Endometrial microvascular endothelial cells (primary cell): ENCODE data around the gene DFFA. TPM values are rescaled to one million over a fixed set of nuclear protein-coding genes. Genes with fewer than 3 reads are reported as not detected.
"Not testable (repeated sequence)": the region's sequence is repeated elsewhere in the genome, so short reads cannot be mapped to it uniquely, and the experiment has no call there.

ENCODE experiments used
- in situ Hi-C: cut with HindIII; loops from 2 replicates; pipeline ENCODE4 v1.10.0; 2017; ENCODE audit warnings: low sequenced_read_pairs, low pct_unique_long_range_greater_than_20kb; ENCODE audit errors: inconsistent ontology term
- total RNA-seq: library from RNA; depleted of rRNA; stranded (reverse); fragments of >200 nt; gene quantifications from one replicate; pipeline ENCODE4 v1.2.3, GENCODE V29; 2015; ENCODE audit errors: inconsistent ontology term

DFFA gene
- total RNA-seq, 1 donor from 2014 or later = 52.5 TPM

DNA sequence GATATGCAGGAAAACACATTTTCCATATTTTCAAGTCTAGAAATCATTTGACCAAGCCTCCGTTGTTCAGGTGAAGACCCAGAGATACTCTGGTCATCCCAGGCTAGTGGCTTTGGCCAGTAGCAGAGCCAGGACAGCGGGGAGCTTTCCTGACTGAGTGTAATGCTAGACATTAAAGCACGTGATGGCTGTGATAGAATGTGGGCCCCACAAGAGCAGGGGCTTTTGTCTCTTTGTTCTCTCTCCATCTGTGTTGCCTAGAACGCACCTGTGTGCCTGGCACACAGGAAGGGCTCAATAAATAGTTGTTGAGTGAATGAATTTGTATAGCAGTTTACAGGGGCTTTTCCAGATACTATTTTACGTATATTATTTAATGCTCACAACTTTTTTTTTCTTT lies 31.5 kb downstream of the DFFA start:
- in situ Hi-C loops = no loop called here

DNA sequence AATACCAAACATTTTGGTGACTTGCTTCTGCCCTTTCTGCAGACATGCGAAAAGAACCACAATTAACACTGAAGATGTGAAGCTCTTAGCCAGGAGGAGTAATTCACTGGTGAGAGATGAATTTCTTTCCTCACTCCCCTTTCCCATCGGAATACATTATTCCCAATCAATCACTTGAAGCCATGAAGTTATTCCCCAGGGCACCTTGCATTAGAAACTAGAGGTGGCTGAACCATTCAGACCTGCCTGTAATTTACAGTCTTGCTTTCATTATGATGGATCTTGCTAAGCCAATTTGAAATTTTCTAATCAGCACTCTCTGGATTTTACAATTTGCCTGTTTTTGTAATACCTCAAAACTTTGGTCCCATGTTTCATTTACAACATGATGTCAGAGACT lies 32.0 kb downstream of the DFFA start:
- in situ Hi-C loops = no loop called here

DNA sequence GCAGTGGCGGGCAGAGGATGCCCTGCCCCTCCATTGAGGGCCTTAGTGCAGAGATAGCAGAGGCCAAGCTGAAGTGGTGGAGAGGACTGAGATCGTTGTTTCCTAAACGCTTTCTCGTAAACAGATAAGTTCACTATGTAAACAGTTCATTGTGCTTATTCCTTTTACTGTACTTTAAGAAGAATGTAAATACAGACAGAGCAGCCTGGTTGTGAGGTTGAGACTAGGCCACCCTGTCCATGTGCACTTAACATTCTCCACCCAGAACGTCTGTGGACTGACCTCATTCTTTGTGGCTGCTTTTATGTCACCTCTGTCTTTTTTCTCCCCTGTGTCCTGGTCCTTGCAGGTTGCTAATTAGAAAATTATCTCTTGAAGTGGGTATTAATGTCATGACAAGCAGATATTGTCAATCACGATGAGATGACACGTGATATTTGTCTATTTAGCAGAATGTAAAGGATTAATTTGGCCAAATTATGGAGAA lies 33.6 kb downstream of the DFFA start:
- in situ Hi-C loops = no loop called here

DNA sequence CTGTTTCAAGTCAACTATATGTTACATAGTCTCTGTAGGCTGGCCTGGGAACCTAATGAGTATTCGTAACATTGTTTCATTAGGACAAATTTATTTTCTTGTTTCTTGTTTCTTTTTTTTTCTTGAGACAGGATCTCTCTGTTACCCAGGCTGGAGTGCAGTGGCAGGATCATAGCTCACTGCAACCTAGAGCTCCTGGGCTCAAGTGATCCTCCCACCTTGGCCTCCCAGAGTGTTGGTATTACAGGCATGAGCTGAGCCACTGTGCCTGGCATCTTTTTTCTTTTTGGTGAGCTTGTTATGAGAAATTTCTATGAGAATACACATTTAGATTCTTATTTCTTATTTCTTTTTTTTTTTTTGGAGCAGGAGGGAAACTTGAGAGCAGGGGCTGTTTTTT lies 35.3 kb downstream of the DFFA start:
- in situ Hi-C loops = no loop called here

DNA sequence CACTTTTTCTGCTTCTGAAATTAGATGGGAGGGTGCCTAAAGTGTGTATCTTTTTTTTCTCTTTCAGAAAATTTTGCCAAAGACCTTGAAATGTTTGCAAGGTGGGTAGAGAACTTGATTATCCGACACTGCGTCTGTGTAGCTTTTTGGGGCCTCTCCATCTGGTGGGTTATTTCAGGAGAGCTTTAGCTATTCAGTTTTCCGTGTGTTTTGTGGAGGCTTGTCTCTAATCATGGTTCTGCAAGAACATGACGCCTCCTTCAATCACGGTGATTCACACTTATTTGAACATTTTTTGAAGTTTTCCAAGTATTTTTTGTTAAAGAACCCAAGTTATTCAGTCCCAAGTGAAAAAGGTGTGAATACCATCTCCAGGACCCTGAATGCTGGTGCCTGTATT lies 37.7 kb downstream of the DFFA start:
- in situ Hi-C loops = no loop called here

DNA sequence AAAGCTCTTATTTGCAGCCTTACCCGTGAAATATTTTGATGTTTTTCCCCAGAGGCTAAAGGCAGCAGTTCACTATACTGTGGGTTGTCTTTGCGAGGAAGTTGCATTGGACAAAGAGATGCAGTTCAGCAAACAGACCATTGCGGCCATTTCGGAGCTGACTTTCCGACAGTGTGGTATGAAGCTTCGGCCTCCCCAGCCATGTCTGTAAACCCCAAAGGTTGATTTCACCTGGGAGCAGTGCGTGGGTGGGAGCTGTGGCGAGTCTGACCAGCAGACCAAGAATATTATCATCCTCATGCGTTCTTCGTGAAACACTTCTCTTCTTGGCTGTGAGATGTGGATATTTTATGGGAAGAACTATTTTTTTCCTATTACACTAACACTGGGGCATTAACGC lies 38.5 kb downstream of the DFFA start:
- in situ Hi-C loops = no loop called here

DNA sequence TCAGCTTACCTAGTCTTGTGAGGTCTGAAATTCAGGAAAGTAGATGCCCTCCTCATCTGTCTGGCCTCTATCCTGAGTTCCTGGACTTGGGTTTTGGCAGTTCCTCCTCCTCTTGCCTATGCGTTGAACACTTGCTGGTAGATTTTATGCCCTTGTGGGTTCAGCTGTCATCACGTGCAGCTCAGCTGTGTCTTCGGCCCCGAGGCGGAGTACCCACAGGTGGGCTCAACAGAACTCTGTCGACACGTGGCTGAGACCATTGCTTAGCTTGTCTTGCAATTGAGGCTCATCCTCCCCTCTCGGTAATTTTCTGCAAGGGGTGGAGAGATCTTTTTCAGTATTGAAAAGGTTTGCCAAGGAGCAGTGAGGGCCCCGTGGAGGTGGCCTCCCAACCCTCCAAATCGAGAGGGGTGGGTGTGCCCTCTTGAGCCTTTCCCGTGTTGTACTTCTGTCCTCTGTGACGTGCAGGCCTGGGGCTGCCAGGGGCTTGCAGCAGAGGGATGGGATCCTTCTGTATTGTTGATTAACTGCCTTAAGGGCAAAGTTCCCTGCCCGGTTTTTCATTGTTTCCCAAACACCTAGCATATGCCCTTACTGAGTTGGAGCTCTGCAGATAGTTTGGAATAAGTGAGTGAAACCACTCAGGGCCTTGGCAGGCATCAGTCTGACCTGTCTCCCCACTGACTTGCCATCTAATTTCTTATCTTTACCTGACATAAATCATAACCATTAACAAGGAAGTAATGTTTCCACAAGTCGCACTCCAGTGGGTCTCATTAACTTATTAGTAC lies 39.2 kb downstream of the DFFA start:
- in situ Hi-C loops = no loop called here

DNA sequence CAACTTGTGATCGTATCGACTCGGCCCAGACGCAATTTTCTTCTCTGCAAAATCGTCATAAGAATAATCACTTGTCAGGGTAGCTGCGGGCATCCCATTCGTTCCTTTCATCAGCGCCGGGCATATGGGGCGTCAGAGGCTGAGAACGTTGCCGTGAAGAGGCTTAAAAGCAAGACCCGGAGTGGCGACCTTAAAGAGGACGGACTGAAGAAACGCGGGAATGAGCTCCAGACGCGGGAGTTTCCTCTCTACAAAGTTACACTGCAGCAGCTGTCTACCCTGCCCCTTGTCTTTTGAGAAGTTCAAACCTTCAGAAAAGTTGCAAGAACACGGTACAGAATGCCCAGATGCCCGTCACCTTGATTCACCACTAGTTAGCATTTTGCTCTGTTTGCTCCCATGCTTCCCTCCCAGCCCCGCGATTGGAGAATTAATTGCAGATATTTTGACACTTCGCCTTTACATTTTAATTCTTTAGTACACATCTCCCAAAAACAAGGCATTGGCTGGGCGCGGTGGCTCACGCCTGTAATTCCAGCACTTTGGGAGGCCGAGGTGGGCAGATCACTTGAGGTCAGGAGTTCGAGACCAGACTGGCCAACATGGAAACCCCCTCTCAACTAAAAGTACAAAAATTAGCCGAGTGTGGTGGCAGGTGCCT lies 41.1 kb downstream of the DFFA start:
- in situ Hi-C loops = no loop called here

DNA sequence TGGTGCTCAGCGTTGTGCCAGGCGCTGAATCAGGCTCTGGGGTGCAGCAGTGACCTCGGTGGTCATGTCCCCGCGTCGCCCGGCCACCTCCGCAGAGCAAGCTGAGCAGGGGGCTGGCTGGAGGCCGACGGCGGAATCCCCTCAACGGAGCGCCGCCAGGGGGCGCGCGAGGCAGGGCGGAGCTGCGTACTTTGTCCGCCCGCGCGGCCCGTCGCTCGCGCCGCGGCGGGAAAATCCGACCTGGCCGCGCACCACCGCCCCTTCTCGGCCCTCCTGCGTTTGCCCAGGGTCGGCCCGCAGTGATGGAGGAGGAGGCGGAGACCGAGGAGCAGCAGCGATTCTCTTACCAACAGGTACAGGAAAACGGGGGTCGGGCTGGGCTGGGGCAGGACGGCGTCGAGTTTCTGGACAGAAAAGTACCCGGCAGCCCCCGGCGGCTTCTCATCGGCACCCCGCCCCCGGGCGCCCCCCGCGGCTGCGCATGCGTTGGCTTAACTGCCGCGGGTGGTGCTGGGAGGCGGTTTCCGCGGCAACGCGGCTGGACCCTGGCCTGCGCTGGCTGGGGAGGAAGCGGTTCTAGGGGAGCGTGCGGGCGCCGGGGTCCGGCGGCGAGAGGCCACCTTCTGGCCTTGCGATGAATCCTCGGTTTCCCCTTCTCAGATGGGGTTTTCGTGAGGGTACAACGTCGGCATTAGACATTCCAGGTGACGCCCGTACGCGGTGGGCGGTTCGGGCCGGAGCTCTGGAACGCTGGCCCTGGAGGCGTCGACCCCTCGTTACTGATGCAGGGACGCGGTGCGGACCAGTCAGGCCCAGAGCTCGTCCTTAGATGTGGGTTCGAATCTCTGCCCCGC lies 41.9 kb downstream of the DFFA start, which contains the start of gene CENPS:
Gene CENPS, plus strand, starts transcription at position 218 of the 854 bp plus-strand sequence. Its CDS starts 85 bp downstream, at position 303.
- in situ Hi-C loops = no loop called here

DNA sequence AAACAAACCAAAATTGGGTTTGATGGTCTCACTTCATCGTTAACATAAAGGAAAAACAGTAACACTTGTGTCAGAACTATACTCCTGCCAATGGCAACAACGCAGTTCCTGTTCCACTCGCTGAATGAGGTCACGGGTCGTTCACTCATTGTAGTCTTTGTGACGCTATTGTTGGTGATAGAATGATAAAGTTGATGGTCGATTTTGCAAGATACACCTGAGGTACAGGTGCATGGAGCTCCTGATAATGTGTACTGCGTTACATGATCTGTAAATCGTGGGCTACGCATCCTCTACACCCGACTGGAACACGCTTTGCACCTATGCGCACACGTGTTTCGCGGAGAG lies 42.5 kb downstream of the DFFA start:
- in situ Hi-C loops = no loop called here

DNA sequence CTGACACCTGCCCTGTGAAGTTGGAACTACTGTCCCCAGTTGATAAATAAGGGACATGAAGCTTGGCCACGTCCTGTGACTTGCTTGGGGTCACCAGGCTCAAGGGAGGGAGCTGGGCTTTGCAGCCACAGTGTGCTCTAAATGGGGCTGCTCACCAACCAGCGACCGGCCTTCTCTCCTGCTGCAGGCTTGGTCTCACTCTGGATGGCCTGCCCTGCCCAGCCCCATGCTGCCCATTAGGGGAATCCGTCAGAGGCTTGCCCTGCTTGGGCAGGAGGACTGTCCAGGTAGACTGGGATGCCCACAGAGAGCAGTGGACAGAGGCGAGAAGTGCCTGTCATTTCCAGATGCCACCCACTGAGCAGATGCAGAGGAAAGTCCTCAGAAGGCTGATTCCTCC lies 43.3 kb downstream of the DFFA start:
- in situ Hi-C loops = no loop called here

DNA sequence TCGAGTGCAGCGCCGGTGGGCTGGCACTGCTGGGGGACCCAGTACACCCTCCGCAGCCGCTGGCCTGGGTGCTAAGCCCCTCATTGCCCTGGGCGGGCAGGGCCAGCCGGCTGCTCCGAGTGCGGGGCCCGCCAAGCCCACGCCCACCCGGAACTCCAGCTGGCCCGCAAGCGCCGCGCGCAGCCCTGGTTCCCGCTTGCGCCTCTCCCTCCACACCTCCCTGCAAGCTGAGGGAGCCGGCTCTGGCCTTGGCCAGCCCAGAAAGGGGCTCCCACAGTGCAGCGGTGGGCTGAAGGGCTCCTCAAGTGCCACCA lies 45.8 kb downstream of the DFFA start:
- in situ Hi-C loops = not testable (repeated sequence)

DNA sequence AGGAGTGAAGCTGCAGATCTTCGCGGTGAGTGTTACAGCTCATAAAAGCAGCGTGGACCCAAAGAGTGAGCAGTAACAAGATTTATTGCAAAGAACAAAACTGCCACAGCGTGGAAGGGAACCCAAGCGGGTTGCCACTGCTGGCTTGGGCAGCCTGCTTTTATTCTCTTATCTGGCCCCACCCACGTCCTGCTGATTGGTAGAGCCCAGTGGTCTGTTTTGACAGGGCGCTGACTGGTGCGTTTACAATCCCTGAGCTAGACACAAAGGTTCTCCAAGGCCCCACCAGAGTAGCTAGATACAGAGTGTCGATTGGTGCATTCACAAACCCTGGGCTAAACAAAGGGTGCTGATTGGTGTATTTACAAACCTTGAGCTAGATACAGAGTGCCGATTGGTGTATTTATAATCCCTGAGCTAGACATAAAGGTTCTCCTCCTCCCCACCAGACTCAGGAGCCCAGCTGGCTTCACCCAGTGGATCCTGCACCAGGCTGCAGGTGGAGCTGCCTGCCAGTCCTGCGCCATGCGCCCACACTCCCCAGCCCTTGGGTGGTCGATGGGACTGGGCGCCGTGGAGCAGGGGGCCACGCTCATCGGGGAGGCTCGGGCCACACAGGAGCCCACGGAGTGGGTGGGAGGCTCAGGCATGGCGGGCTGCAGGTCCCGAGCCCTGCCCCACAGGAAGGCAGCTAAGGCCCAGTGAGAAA lies 46.3 kb downstream of the DFFA start:
- in situ Hi-C loops = not testable (repeated sequence)

DNA sequence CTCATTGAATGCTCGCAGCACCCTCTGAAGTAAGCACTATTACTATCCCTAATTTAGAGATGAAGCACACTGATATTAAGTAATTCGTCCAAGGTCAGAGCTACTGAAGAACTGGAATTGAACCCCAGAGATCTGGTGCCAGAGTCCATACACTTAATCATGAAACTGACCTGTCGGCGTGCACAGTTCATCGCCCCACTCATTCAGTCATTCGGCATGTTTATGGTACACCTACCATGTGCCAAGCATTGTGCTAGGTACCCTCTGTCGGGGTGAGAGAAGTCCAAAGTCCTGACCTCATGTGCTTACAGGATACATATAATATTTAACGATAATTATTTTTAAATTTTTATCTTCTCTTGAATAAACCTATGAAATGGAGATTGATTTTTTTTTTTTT lies 47.7 kb downstream of the DFFA start:
- in situ Hi-C loops = no loop called here

DNA sequence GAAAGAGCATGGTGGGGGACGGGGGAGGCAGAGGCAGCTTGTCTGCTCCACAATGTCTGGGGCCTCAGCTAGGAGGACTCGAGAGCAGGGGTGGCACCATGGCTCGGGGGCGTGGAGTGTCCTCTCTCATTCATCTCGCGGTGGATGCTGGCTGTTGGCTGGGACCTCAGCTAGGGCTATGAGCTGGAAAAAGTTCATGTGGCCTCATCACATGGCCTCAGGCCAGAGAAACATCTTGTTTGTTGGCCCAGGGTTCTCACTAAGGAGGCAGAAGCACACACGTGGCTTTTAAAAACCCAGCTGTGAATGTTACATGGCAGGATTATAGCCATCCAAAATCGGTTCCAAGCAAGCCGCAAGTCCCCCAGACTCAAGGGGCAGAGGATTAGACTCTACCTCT lies 48.3 kb downstream of the DFFA start:
- in situ Hi-C loops = no loop called here

DNA sequence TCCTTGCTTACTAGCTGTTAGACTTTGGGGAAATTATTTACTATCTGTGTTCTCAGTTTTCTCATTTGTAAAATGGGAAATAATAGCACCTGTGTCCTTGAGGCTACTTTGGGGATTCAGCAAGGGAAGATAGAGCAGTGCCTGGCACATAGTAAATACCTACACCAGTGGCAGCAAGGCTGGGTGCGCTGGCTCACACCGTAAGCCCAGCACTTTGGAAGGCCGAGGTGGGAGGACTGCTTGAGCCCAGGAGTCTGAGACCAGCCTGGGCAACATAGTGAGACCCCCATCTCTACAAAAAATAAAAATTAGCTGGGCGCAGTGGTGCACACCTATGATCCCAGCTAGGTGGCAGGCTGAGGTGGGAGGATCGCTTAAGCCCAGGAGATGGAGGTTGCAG lies 50.7 kb downstream of the DFFA start:
- in situ Hi-C loops = no loop called here

DNA sequence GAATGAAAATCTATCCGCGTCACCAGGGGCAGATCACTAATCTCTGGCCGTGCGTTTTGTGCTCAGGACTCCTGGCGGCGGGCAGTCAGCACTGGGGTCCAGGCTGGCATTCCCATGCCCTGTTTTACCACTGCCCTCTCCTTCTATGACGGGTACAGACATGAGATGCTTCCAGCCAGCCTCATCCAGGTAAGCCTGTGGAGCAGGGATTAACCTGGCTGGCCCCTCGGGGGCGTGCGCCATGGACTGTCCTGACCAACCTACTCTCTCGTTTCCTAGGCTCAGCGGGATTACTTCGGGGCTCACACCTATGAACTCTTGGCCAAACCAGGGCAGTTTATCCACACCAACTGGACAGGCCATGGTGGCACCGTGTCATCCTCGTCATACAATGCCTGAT lies 53.0 kb downstream of the DFFA start:
- in situ Hi-C loops = no loop called here

DNA sequence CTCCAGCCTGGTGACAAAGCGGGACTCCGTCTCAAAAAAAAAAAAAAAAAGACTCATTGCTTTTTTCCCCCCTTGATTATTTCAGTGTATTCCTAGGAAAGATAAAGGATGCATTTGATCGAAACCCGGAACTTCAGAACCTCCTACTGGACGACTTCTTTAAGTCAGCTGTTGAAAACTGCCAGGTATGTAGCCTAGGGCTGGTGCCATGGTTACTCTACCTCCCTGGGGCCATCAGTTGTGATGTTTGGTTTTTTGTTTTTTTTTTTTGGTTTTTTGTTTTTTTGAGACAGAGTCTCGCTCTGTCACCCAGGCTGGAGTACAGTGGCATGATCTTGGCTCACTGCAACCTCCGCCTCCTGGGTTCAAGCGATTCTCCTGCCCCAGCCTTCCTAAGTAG lies 53.6 kb downstream of the DFFA start:
- in situ Hi-C loops = not testable (repeated sequence)

DNA sequence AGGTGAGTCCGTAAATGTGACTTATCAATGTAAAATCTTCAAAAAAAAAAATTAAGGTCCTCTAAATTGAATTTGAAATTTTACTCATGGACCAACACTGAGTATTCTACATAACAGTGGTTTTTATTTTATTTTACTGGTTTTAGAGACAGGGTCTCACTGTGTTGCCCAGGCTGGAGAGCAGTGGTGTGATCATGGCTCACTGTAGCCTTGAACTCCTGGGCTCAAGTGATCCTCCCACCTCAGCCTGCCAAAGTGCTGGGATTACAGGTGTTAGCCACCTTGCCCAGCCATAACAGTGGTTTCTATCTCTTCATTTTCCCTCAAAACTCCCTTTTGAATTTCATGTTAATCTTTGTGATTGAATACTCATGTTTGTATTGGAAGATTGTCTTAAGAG lies 56.4 kb downstream of the DFFA start:
- in situ Hi-C loops = not testable (repeated sequence)
